Peyer's patch (tissue), 4 donors: Measurements from ENCODE around the gene OSTN. TPM values are rescaled to one million over a fixed set of nuclear protein-coding genes. Genes with fewer than 3 reads are reported as not detected.

ENCODE experiments used
- DNase-seq, 3 donors: peaks; one replicate each; pipeline ENCODE4 v3.0.0-alpha.2; 2017 to 2019
- H3K27ac ChIP-seq, 4 donors: fragments of 200-600 bp; sonication (generic); one replicate each; pipeline ENCODE4 v1.5.1; 2016 to 2019
- H3K27me3 ChIP-seq, 2 donors: fragments of 200-600 bp; sonication (generic); one replicate each; pipeline ENCODE4 v1.5.1; 2019
- H3K36me3 ChIP-seq, 3 donors: fragments of 200-600 bp; sonication (generic); one replicate each; pipeline ENCODE4 v1.5.1; 2016 to 2019
- H3K4me1 ChIP-seq, 4 donors: fragments of 200-600 bp; sonication (generic); one replicate each; pipeline ENCODE4 v1.5.1; 2016 to 2019
- H3K4me3 ChIP-seq, 4 donors: fragments of 200-600 bp; sonication (generic); 1 replicate in 3 of 4; 2 replicates in 1 of 4; pipeline ENCODE4 v1.5.1; 2016 to 2019; ENCODE audit warnings: mild to moderate bottlenecking in 1 of 4
- H3K9me3 ChIP-seq, 4 donors: fragments of 200-600 bp; sonication (generic); one replicate each; pipeline ENCODE4 v1.5.1; 2016 to 2019; ENCODE audit warnings: mild to moderate bottlenecking in 1 of 4
- POLR2A ChIP-seq, 2 donors: fragments of 450-650 bp; IDR thresholded peaks; one replicate each; pipeline ENCODE4 v1.5.1; 2017; ENCODE audit warnings: antibody characterized with exemption in 2 of 2, mild to moderate bottlenecking in 2 of 2, moderate library complexity in 2 of 2
- total RNA-seq, 4 donors: library from RNA; depleted of rRNA; stranded (reverse); fragments of >200 nt; gene quantifications; one replicate each; pipeline ENCODE4 v1.1.0, GENCODE V29; 2016
- TF ChIP-seq, protein P1 (sequence below), 6 experiments: fragments of 450-650 bp in 4 of 6; fragments of 200-600 bp in 2 of 6; sonication (generic) in 1 of 6; IDR thresholded peaks; one replicate each; pipeline ENCODE4 v1.5.1; 2017 to 2019; ENCODE audit warnings: antibody characterized with exemption in 6 of 6, mild to moderate bottlenecking in 3 of 6, moderate library complexity in 1 of 6

Gene OSTN
- total RNA-seq, 4 donors from 2014 or later = not detected

DNA sequence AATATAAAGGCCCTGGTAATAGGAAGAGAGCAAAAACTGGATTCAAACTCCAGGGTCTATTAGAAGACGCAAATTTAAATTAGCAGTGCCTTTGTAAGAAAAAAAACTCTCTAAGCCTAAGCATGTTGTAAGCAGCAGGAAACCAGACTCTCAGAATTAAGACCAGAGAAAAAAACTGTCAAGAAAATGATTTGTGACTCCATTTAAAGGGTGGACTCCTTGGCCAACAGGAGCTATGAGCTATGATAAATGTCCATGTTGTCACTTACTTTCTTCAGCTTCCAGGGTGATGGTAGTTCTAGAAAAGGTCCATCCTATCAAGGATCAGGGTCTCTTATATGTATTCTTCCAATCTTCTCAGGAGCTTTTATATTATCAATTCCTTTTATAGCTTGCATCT lies 95.2 kb downstream of the OSTN start:
- no peaks in the 10 kb centered on the region for H3K27me3 ChIP-seq
- no peaks in the 10 kb centered on the region for H3K36me3 ChIP-seq
- H3K9me3 ChIP-seq = no peaks in the 10 kb centered on the region
- TF ChIP-seq, protein P1, sequence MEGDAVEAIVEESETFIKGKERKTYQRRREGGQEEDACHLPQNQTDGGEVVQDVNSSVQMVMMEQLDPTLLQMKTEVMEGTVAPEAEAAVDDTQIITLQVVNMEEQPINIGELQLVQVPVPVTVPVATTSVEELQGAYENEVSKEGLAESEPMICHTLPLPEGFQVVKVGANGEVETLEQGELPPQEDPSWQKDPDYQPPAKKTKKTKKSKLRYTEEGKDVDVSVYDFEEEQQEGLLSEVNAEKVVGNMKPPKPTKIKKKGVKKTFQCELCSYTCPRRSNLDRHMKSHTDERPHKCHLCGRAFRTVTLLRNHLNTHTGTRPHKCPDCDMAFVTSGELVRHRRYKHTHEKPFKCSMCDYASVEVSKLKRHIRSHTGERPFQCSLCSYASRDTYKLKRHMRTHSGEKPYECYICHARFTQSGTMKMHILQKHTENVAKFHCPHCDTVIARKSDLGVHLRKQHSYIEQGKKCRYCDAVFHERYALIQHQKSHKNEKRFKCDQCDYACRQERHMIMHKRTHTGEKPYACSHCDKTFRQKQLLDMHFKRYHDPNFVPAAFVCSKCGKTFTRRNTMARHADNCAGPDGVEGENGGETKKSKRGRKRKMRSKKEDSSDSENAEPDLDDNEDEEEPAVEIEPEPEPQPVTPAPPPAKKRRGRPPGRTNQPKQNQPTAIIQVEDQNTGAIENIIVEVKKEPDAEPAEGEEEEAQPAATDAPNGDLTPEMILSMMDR (IDR thresholded peaks at IDR 0.05) = no peak
- TF ChIP-seq POLR2A (IDR thresholded peaks at IDR 0.05) = no peak
- DNase-seq = no peak
- H3K4me3 ChIP-seq = no peak overlapping the region
- peak overlapping the region in 1 of 4 donors; percentile 63 for H3K27ac ChIP-seq
- H3K4me1 ChIP-seq = peaks cover 0 to 9% (median 3%) of the 10 kb centered on the region in 4 donors

DNA sequence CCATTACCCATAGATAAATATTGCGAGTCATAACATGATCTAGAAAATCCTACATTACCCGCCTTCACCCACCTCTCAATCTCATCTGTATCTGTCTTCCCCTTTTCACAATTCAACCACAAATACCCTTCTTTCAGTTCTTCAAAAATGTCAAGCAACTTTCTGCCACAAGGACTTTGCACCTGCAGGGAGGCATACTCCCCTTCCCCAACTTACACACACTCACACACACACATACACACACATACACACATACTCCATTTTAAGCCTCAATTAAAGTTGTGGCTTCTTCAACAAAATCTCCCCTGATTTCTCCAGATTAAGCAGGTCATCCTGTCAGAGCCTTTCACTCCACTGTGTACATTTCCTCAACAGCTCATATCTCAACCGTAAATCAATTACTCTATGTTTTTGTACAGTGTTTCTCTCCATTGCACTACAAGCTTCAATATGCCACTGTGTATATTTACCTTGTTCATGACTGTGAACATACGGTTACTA lies 97.0 kb downstream of the OSTN start:
- Histone ChIP-seq H3K9me3 (no peaks in the 10 kb centered on the region), H3K36me3 (no peaks in the 10 kb centered on the region), H3K4me1 (peaks cover 0 to 15% (median 4%) of the 10 kb centered on the region in 4 donors), H3K27ac (peak overlapping the region in 2 of 4 donors; percentile 42 to 63), H3K4me3 (no peak overlapping the region), H3K27me3 (no peaks in the 10 kb centered on the region)
- TF ChIP-seq POLR2A (IDR thresholded peaks at IDR 0.05) = no peak
- TF ChIP-seq, protein P1 (IDR thresholded peaks at IDR 0.05) = no peak
- DNase-seq = peak in 2 of 3 donors; percentile 49 to 72

GRCh38 chr3:191298846-191299245 lies 99.8 kb downstream of the OSTN start:
- no peak for TF ChIP-seq POLR2A (IDR thresholded peaks at IDR 0.05)
- TF ChIP-seq, protein P1 (IDR thresholded peaks at IDR 0.05) = no peak
- Histone ChIP-seq H3K36me3 (no peaks in the 10 kb centered on the region), H3K4me3 (no peak overlapping the region), H3K9me3 (no peaks in the 10 kb centered on the region), H3K27me3 (no peaks in the 10 kb centered on the region), H3K27ac (peak overlapping the region in 1 of 4 donors; percentile 69), H3K4me1 (peaks cover 0 to 15% (median 4%) of the 10 kb centered on the region in 4 donors)
- no peak for DNase-seq

DNA sequence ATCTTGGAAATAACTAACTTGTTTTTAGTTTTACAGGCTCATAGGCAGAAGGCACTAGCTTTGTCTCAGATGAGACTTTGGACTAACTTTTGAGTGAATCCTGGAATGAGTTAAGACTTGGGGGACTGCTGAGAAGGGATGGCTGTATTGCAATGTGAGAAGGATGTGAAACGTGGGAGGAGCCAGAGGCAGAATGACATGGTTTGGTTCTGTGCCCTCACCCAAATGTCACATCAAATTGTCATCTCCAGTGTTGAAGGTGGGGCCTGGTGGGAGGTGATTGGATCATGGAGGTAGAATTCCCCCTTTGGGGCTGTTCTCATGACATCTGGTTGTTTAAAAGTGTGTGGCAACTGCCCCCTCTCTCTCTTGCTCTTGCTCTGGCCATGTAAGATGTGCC lies 101.4 kb downstream of the OSTN start:
- peak overlapping the region in 2 of 4 donors; percentile 41 to 69 for H3K27ac ChIP-seq
- DNase-seq = no peak
- H3K4me1 ChIP-seq = peaks cover 0 to 15% (median 4%) of the 10 kb centered on the region in 4 donors
- no peaks in the 10 kb centered on the region for H3K27me3 ChIP-seq
- no peaks in the 10 kb centered on the region for H3K9me3 ChIP-seq
- no peak overlapping the region for H3K4me3 ChIP-seq
- H3K36me3 ChIP-seq = no peaks in the 10 kb centered on the region
- no peak for TF ChIP-seq POLR2A (IDR thresholded peaks at IDR 0.05)
- TF ChIP-seq, protein P1 (IDR thresholded peaks at IDR 0.05) = no peak

DNA sequence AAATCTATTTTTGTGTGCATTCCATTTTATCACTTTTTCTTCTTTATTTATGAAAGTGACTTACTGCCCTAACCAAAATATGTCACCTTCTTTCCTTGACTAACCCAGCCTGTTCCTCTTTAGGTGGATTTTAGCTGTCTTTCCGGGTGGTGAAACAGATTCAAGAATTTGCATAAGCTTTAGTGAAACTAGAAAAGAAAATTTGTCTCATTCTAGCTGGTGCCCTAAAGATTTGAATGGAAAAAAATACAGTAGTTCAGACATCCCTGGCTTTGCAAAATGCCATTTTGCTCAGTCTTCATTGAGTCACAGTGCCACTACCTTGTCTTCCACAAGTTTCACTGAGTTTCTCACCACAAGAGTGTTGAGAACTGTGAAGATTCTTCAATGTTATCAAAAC lies 102.0 kb downstream of the OSTN start:
- peaks cover 0 to 15% (median 4%) of the 10 kb centered on the region in 4 donors for H3K4me1 ChIP-seq
- no peaks in the 10 kb centered on the region for H3K36me3 ChIP-seq
- TF ChIP-seq, protein P1 (IDR thresholded peaks at IDR 0.05) = no peak
- TF ChIP-seq POLR2A (IDR thresholded peaks at IDR 0.05) = no peak
- no peak for DNase-seq
- no peaks in the 10 kb centered on the region for H3K27me3 ChIP-seq
- H3K27ac ChIP-seq = peak overlapping the region in 1 of 4 donors; percentile 69
- no peak overlapping the region for H3K4me3 ChIP-seq
- no peaks in the 10 kb centered on the region for H3K9me3 ChIP-seq
